ENCODE measurements around the gene AOPEP.

- no peak for TF ChIP-seq CTCF (IDR thresholded peaks at IDR 0.05)
- no peak for TF ChIP-seq POLR2A (IDR thresholded peaks at IDR 0.05)
Measured at GRCh38 chr9:94812343-94812742, 85.8 kb downstream of the AOPEP start.

All from testis (tissue), 2 donors.